Activated CD4-positive, alpha-beta T cell treated with anti-CD3 and anti-CD28 coated beads, Interleukin-2, Interleukin-4, amounts not matched to agents 100 ng/mL and 50 ng/mL, durations not matched to agents 16 hours and 8 hours (primary cell): Measurements from ENCODE around the gene SMIM11.
A peak's percentile ranks its signal among the peaks of the same experiment; 100 is the strongest.
"Not testable (repeated sequence)": the region's sequence is repeated elsewhere in the genome, so short reads cannot be mapped to it uniquely, and the experiment has no call there.

Experiments used
- DNase-seq: peaks from one replicate; pipeline ENCODE4 v3.0.0-alpha.2; 2020; ENCODE audit warnings: low spot score

The SMIM11 gene

DNA sequence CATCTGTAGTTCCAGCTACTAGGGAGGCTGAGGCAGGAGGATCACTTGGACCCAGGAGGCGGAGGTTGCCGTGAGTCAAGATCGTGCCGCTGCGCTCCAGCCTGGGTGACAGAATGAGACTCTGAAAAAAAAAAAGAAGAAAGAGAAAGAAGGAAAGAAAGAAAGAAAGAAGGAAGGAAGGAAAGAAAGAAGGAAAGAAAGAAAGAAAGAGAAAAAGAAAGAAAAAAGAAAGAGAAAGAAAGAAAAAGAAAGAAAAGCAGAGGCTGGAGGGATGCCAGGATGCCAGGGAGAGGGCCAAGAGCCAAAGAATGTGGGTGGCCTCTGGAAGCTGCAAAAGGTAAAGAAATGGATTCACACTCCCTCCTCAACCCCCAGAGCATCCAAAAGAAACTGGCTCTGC lies 19.7 kb upstream of the SMIM11 start:
- DNase-seq: no peak

DNA sequence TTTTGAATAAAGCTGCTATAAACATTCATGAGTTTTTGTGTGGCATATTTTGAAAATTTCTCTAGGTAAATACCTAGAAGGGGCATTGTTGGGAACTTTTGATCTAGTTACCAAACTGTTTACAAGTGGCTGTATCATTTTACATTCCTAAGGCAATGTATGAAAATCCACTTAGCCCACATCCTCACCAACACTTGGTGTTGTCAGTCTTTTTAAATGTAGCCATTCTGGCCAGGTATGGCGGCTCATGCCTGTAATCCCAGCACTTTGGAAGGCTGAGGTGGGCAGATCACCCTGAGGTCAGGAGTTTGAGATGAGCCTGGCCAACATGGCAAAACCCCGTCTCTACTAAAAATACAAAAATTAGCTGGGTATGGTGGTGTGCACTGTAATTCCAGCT lies 17.4 kb upstream of the SMIM11 start:
- no peak for DNase-seq

DNA sequence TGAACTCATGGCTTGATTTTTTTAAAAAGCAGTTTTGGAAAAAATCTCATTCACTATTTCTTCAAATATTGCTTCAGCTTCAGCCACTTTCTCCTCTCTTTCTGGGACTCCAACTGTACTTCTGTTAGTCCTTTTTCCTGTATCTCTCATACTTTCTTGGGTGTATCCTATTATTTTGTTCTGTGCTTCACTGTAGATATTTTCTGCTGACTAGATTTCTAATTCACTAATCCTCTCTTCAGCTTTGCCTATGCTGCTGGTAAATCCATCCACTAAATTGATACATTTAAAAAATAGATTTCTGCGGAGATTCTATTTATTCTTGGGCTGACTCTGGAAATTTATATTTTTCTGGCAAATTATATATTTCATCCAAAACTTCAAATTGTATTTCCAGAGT lies 16.4 kb upstream of the SMIM11 start:
- no peak for DNase-seq

DNA sequence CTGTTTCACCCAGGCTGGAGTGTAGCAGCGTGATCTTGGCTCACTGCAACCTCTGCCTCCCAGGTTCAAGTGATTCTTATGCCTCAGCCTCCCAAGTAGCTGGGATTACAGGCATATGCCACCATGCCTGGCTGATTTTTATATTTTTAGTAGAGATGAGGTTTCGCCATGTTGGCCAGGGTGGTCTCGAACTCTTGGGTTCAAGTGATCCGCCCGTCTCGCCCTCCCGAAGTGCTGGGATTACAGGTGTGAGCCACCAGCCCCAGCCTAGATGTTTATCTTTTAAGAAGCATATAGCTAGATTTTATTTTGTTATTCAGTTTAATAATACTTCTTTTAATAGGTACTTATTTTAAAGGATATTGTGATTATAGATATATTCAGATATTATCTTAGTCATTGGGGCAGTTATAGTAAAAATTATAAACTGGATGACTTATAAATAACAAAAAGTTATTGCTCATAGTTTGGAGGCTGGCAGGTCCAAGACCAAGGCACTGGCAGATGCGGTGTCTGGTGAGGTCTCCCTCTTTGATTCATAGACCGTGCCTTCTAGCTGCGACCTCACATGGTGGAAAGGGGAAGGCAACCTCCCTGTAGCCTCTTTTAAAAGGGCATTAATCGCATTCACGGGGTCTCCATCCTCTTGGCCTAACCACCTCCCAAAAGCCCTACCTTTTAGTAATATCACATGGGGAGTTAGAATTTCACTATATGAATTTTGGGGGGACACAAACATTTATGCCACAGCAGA lies 14.6 kb upstream of the SMIM11 start:
- DNase-seq: no peak

DNA sequence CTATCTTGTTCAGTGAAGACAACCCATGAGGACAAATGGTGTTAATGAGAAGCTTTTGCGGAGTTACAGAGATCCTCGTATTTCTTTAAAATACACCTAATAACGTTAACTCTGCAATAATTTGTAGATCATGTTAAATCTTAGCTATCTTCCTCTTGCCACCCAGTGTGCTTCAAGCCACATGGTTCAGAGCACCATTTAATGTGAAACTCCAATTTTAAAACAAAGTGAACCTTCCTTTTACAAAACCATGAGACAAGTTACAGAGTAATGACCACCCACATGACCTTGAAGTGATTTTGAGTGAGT lies 13.2 kb upstream of the SMIM11 start:
- DNase-seq: no peak

DNA sequence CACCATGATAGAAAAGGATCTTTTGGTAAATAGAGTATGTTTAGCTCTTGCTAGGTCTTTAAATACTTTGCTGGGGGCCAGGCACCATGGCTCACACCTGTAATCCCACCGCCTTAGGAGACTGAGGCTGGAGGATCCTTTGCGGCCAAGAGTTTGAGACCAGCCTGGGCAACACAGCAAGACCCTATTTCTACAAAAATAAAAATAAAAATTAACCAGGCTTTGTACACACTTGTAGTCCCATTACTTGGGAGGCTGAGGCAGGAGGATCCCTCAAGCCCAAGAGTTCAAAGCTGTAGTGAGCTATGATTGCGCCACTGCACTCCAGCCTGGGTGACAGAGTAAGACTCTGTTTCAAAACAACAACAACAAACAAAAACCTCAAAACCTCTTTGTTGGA lies 12.6 kb upstream of the SMIM11 start:
- no peak for DNase-seq

DNA sequence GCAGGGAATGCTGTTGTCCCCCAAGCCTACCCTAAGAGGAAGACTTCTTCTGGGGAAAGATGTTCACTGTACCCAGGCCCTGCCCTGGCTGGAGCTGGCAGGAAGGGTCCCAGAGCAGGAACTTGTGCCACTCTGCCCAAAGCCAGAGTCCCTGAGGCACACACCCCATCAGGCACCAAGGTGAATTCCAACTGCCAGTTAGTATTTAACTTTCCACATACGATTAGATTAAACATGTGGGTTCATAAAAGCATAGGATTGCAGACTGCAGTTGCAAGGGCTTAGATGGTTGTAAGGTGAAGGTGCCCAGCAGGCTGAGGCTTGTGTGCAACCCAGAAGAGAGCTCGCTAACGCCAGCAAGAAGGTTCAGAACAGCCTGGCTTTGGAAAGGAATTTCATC lies 11.6 kb upstream of the SMIM11 start, which contains the start of gene KCNE2:
KCNE2 (plus strand) TSS at position 274 of the 400 bp plus-strand sequence. CDS start 6,473 bp downstream, outside the sequence.
- DNase-seq: no peak

DNA sequence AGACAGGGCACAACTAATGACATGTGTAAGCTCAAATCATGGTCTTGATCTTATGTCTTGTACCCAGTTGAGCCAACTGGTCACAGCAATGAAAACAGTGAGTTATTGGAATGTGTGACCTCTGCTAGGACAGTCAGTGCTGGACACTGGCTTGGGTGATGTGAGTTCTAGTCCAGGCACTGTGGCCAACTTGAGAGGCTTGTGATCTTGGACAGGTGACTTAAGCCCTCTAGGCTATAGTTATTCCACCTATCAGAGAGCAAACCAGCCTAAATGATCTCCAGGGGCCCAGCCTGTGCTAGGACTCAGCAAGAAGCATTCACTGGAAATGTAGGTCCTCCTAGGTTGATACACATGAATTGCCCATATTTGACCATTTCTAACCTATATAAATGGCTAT lies 10.4 kb upstream of the SMIM11 start:
- no peak for DNase-seq

DNA sequence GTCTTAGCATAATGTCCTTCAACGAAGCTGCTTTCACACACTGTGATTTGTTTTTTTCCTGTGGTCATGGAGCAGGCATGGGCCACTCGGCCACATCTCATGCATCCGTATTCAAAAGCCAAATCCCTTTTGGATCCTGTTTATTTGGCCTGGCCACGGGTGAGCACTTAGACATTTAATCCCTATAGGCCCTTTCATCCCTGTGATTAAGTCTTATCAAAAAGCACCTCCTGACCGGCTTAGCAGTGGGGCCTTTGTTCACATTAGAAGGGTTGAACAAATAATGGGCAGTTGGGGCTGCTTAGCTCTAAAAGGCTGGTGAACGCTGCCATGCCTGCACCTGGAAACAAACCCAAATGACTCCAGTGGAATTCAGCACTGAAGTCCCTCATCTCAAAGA lies 9.5 kb upstream of the SMIM11 start:
- no peak for DNase-seq

DNA sequence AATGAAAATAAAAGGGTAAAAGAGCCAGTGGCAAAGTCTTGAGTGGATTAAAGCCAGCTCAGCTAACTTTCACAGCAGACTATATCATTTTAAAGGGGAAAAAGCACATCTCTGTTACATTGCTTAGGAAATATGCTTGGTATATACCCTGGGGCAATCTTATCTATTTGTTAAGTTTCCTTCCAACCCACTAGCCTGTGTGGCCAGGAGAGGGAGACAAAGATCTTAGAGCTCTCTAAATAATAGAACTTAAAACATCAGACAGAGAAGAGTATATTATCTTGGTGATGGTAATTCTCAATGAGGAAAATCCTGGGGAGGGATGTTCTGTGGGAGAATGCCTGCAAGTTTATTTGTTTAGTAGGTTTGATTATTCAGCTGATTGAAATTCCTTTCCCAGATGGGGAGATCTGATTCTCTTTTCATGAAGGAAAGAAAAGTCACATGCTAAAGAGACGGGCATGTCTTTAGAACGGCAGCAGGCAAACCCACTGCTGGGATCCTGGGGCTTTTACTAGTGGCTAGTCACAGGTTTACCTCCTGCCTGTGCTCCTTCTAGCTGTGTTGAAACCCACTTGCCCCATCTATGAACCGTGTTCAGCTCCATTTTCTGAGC lies 7.9 kb upstream of the SMIM11 start:
- DNase-seq: peak; percentile 44

DNA sequence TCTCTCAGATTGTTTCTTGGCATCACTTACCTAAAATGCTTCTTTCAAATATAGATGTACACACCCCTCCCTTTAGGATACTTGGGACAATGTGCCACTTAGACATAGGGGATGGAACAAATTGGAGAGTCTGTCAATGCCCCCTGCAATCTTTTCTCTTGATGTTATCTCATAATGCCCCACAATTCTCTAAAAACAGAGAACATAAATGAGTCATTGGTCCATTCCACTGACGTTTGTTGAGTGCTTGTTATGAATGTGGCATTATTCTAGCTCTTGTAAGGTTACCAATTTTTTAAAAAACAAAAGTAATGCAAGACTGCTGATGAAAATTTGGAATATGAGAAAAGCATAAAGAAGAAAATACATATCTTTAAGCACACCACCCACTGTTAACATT lies 5.6 kb upstream of the SMIM11 start:
- peak; percentile 4 for DNase-seq

DNA sequence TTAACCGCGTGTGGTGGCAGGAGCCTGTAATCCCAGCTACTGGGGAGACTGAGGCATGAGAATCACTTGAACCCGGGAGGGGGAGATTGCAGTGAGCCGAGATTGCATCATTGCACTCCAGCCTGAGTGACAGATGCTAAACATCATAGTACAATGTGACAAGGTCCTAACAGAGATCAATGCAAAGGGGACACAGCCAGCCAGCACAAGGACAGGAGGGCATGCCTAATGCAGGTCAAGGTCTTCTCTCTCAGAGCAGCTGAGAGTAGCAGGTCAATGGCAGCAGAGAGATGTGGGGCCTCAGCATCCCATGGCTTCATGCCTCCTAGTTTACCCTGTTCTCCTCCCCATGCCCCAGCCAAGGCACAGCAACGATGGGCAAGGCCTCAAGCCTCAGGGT lies 3.0 kb upstream of the SMIM11 start:
- no peak for DNase-seq

DNA sequence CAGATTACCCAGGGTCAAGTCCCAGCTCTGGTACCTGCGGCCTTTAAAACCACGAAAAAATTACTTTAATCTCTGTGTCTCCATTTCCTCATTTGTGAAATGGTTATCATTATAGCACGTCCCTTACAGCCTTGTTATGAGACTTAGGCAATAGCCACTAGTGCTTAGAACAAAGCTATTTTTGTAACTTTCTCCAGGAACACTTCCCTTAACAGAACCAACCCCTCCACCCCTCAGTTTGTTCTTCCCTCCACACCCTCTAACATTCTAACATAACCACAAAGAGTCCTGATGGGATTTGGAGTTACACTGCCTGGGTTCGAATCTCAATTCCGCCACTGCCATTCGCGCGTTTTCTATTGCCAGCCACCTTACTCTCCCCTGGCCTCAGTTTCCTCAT lies 845 bp upstream of the SMIM11 start:
- not testable (repeated sequence) for DNase-seq

DNA sequence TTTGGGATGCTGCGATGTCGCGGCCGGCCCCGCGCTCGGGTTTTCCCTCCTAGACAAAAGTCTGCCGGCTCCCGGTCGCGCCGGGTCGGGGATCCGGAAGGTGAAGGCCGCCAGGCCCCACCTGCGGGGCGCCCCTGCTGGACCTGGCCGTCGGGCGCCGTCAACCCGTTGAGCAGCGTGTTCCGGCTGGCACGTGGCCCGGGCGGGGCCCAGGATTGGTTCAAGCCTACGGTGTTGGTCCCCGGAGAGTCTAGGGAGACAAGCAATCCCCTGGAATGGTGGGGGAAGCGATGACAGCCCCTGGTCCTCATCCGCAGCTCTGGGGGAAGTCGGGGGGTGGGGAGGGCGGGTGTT lies 289 bp downstream of the SMIM11 start:
- not testable (repeated sequence) for DNase-seq

DNA sequence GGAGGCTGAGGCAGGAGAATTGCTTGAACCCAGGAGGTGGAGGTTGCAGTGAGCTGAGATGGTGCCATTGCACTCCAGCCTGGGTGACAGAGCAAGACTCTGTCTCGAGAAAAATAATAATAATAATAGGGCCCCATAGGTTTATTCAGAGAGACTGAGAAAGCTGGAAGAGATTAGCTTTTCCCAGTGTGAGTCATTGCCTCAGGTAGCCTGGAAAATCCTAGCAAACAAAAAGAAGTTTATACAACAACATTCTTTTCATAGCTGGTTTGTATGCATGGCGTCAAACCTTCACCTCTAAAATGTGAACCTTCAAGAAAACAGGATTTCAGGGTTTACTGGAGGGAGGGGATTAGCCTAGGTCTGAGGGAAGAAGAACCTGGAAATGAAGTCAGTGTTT lies 7.8 kb downstream of the SMIM11 start:
- DNase-seq: not testable (repeated sequence)

DNA sequence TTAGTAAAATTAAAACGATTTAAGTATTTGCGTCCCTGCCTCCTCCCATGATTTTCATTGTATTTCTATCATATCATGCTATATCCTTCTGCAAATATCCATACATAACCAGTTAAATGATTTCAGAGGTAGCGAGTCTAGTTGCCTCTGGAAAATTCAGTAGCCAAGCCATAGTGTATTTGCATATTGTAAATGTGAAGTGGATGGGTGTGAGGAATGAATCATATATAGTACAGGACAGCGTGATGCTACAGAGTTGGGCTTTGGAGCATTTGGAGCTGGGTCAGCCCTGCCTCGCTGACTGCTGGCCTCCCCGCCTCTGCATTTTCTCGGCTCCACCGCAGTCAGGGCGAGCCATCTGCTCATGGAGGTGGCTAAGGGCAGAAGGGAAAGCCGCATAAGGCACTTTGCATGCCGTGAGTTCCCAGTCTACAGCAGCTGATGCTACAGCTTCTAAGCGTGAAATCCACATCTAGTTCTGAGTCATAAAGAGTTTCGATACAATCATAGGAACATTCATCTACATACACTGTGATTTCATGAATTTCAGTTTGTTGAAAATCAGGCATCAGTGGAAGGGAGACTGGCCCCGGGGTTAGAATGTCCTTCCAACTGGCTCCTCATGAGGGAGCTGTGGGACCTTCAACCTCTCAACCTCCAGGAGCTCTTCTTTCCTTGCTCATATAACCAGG lies 8.6 kb downstream of the SMIM11 start:
- not testable (repeated sequence) for DNase-seq

DNA sequence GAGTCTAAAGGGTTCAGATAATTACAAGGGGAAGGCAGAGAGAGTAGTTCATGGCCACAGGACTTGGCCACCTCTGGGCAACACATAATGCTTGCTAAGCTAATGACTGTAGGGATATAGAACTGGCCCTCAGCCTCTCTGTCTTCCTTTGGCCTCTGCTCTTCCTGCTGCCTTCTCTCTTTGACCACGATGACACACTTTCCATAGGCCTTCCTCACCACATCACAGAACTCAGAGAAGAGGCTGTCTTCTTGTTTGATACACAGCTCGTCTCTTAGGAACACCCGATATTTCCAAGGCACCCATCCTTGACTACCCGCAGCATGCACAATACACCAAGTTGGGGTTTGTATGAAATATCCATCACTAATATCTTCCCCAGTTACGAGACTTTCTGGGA lies 25.2 kb downstream of the SMIM11 start:
- not testable (repeated sequence) for DNase-seq

DNA sequence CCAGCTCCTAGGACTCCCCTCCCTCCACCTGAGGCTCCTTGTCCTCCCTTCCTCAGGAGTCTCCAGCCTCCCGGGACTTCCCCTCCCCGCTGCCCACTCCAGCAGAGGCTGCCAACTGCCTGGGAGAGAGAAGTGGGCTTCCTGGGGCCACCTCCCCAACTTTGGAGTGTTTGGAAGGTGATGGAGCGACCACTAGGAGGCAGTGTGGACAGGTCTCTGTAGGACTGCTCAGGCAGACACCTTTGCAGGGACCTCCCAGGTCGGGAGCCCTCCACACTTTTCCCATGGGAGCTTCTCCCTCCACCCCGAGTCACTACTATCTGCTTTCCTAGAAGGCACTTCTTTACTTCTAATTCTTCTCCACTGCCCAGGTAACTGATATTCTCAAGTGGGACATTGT lies 29.4 kb downstream of the SMIM11 start:
- not testable (repeated sequence) for DNase-seq

DNA sequence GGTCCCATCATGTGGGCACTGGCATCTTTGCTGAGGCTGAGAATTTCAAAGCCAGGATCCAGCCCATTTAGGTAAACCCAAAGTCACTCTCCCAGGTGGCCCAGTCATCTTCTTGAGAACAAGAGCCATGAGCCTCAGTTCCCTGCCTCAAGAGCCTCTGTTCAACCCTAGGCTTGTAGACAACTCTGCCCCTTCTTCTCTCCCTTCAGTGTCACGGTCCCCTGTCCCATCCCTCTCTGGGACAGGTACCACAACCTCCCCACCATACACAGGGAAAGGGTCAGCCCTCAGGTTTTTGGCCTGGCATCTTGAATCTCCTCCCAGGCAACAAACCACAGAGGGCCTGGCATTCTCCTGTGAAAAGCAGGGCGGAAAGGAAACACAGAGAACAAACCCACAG lies 30.4 kb downstream of the SMIM11 start:
- not testable (repeated sequence) for DNase-seq

DNA sequence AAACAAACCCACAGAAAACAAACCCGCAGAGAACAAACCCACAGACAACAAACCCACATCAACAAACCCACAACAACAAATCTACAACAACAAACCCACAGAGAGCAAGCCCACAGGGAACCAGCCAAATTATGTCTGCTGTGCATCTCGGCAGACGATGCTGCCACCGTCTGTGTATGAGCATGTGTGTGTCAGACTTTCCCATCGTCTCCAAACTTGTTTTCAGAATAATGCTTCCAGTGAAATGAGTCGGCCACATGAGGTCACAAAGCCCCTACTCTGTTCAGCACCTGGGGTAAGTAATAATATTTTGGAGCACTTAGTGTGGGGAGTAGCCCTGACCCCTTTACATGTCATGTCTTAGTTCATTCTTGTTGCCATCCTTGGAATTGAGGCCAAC lies 30.8 kb downstream of the SMIM11 start:
- DNase-seq: not testable (repeated sequence)

DNA sequence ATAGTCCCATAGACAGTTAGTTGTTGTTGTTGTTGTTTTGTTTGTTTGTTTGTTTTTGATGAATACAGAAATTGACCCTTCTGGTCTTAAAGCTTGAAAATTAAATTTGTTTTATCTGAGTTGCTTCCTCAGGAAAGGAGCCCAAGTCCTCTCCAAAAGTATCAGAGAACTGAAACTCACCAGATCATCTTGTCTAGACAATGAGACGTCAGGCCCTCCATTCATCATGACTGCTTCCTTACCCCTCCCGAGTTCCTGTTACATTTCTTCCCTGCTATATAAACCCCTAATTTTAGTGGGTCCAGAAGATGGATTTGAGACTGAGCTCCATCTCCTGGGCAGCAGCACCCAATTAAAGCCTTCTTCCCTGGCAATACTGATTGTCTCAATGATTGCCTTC lies 31.4 kb downstream of the SMIM11 start:
- not testable (repeated sequence) for DNase-seq

DNA sequence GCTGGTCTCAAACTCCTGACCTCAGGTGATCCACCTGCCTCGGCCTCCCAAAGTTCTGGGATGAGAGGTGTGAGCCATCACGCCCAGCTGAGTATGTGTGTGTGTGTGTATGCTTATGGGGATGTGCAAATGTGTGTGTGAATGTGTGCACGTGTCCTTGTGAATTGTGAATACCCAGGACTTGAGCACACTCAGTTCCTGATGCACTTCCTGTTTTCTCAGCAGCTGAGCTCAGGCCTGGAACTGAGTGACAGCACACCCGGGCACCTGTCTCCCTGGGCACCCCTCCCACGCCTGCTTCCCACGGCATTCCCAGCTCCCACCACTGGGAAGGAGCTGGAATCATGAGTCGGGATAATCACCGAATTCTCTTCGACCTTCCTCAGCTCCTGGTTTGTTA lies 32.0 kb downstream of the SMIM11 start:
- DNase-seq: not testable (repeated sequence)

DNA sequence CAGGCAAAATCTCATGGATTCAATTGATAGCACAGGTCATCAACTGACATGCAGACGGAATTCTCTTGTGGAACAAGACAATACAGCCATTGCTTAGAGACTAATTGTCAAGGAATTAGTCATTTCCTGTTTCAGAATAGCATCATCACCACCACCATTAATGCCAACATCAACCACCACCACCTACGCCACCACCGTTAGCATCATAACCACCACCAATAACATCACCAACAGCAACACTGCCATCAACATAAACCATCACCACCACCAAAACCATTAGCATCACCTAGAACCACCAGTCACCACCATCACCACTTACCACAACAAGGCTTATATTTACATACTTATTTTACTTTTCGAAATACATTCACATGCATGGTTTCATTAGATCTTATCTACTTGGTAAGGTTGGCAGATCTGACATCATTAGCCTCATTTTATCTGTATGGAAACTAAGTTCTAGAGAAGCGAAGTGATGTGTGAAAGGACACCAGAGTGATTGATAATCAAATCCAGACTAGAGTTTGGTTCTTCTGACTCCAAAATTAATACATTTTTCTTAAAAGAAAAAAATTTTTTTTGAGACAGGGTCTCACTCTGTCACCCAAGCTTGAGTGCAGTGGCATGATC lies 42.3 kb downstream of the SMIM11 start:
- not testable (repeated sequence) for DNase-seq
